Measurements from ENCODE around the gene GOPC. TPM values are rescaled to one million over a fixed set of nuclear protein-coding genes. Genes with fewer than 3 reads are reported as not detected.

The GOPC gene
- total and polyA plus RNA-seq, 2 of the 13 experiments (the other 11 are each of a cell fraction or from before 2014, with no cell fraction given): 20.9 to 41.5 TPM

- TF ChIP-seq, protein P1, sequence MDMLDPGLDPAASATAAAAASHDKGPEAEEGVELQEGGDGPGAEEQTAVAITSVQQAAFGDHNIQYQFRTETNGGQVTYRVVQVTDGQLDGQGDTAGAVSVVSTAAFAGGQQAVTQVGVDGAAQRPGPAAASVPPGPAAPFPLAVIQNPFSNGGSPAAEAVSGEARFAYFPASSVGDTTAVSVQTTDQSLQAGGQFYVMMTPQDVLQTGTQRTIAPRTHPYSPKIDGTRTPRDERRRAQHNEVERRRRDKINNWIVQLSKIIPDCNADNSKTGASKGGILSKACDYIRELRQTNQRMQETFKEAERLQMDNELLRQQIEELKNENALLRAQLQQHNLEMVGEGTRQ (IDR thresholded peaks at IDR 0.05; ENCODE audit: low read depth, low read length): no peak
- TF ChIP-seq, protein P1 (CRISPR knock-in tag; IDR thresholded peaks at IDR 0.05; ENCODE audit: borderline replicate concordance): no peak
- TF ChIP-seq TCF12 (IDR thresholded peaks at IDR 0.05) (no peak), TCF12 (CRISPR knock-in tag; IDR thresholded peaks at IDR 0.05) (no peak), SNAPC2 (CRISPR knock-in tag; IDR thresholded peaks at IDR 0.05) (no peak), SIX4 (CRISPR knock-in tag; IDR thresholded peaks at IDR 0.05) (no peak), NFE2L2 (IDR thresholded peaks at IDR 0.05; ENCODE audit: low read length) (no peak), BCL6 (CRISPR knock-in tag; IDR thresholded peaks at IDR 0.05) (peak; percentile 38; the same call in 1 of the 2 replicates), ATRX (CRISPR knock-in tag; IDR thresholded peaks at IDR 0.05; ENCODE audit: borderline replicate concordance) (no peak), ZNF503 (CRISPR knock-in tag; IDR thresholded peaks at IDR 0.05) (peak; percentile 54; the same call in 1 of the 2 replicates), CREB1 (IDR thresholded peaks at IDR 0.05) (no peak), CREB1 (CRISPR knock-in tag; IDR thresholded peaks at IDR 0.05) (no peak), GTF2F1 (IDR thresholded peaks at IDR 0.05; ENCODE audit: low read length) (no peak), ATF5 (CRISPR knock-in tag; IDR thresholded peaks at IDR 0.05; ENCODE audit: low read depth) (no peak), GATAD2A (CRISPR knock-in tag; IDR thresholded peaks at IDR 0.05) (peak; percentile 56), TRIM22 (IDR thresholded peaks at IDR 0.05) (no peak), RORA (CRISPR knock-in tag; IDR thresholded peaks at IDR 0.05) (no peak), EP300 (IDR thresholded peaks at IDR 0.05; ENCODE audit: low read depth in 2 of 2, low read length in 2 of 2) (peak in 1 of 2 experiments; percentile 67; a peak in 2 of 4 replicates), EP300 (CRISPR knock-in tag; IDR thresholded peaks at IDR 0.05; ENCODE audit: borderline replicate concordance) (no peak), ZBTB21 (CRISPR knock-in tag; IDR thresholded peaks at IDR 0.05) (no peak), CBX1 (IDR thresholded peaks at IDR 0.05; ENCODE audit: low read depth) (no peak), ZNF460 (CRISPR knock-in tag; IDR thresholded peaks at IDR 0.05; ENCODE audit: borderline replicate concordance) (no peak), MLLT10 (CRISPR knock-in tag; IDR thresholded peaks at IDR 0.05) (no peak), HNF4A (CRISPR knock-in tag; IDR thresholded peaks at IDR 0.05) (0 out of 2 replicates have a peak, but pooled peaks have one; percentile 10), PRPF4 (IDR thresholded peaks at IDR 0.05; ENCODE audit: low read depth, low read length, poor library complexity, severe bottlenecking) (no peak), ERF (CRISPR knock-in tag; IDR thresholded peaks at IDR 0.05) (no peak), ADNP (CRISPR knock-in tag; IDR thresholded peaks at IDR 0.05) (no peak)
- TF ChIP-seq, protein P2, sequence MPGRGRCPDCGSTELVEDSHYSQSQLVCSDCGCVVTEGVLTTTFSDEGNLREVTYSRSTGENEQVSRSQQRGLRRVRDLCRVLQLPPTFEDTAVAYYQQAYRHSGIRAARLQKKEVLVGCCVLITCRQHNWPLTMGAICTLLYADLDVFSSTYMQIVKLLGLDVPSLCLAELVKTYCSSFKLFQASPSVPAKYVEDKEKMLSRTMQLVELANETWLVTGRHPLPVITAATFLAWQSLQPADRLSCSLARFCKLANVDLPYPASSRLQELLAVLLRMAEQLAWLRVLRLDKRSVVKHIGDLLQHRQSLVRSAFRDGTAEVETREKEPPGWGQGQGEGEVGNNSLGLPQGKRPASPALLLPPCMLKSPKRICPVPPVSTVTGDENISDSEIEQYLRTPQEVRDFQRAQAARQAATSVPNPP (CRISPR knock-in tag; IDR thresholded peaks at IDR 0.05): no peak
These were observed 87.0 kb downstream of the GOPC start (continued) for GRCh38 chr6:117515326-117515725.
